Muscle of leg (tissue), 11 donors: Measurements from ENCODE around the gene RNF157. TPM values are rescaled to one million over a fixed set of nuclear protein-coding genes. Genes with fewer than 3 reads are reported as not detected.
"Not testable (repeated sequence)": the region's sequence is repeated elsewhere in the genome, so short reads cannot be mapped to it uniquely, and the experiment has no call there.

Source experiments
- DNase-seq: peaks from one replicate; pipeline ENCODE4 v3.0.0; 2013
- H3K27ac ChIP-seq: one replicate; pipeline ENCODE4 v1.5.1; 2013; ENCODE audit warnings: mild to moderate bottlenecking, low read length, control low read depth
- H3K27me3 ChIP-seq: one replicate; pipeline ENCODE4 v1.6.1; 2013; ENCODE audit warnings: low read length; ENCODE audit not compliant: control insufficient read depth, insufficient read depth
- H3K36me3 ChIP-seq: one replicate; pipeline ENCODE4 v1.6.1; 2013; ENCODE audit warnings: low read length; ENCODE audit not compliant: control insufficient read depth, insufficient read depth
- H3K4me1 ChIP-seq: one replicate; pipeline ENCODE4 v1.6.1; 2013; ENCODE audit warnings: low read length; ENCODE audit not compliant: control insufficient read depth, insufficient read depth
- H3K4me3 ChIP-seq: one replicate; pipeline ENCODE4 v1.5.1; 2013; ENCODE audit warnings: low read length, control low read depth
- H3K9me3 ChIP-seq: replicated peaks from 2 replicates; pipeline ENCODE4 v1.6.1; 2013; ENCODE audit warnings: low read depth, low read length; ENCODE audit not compliant: control insufficient read depth
- WGBS: methylation state at CpG from one replicate; pipeline ENCODE4 v1.1.5; 2013; ENCODE audit warnings: missing lambda C conversion rate; ENCODE audit not compliant: insufficient coverage; 5-methylcytosine and 5-hydroxymethylcytosine counted together
- polyA plus RNA-seq, 8 donors: library from polyadenylated mRNA; unstranded; fragments of 120-200 nt; gene quantifications; one replicate each; pipeline versions ENCODE4 v1.2.1 to v1.2.3, GENCODE V29; 2013; ENCODE audit warnings: inconsistent platforms in 1 of 8, low replicate concordance in 1 of 8; ENCODE audit not compliant: insufficient read length in 8 of 8, insufficient read depth in 1 of 8
- total RNA-seq: library from RNA; stranded (reverse); fragments of 120-200 nt; gene quantifications from one replicate; pipeline ENCODE4 v1.2.4, GENCODE V29; 2013

RNF157 gene
- total and polyA plus RNA-seq, 9 donors: 5.5 to 11.1 (median 10.0) TPM

GRCh38 chr17:76191896-76192295 is 48.4 kb downstream of the RNF157 start:
- Histone ChIP-seq H3K4me3 (no peak overlapping the region), H3K27ac (no peak overlapping the region), H3K9me3 (no peaks in the 10 kb centered on the region), H3K27me3 (no peaks in the 10 kb centered on the region), H3K4me1 (no peaks in the 10 kb centered on the region), H3K36me3 (no peaks in the 10 kb centered on the region)
- no peak for DNase-seq
- WGBS: no CpG with 5 or more reads among the region's 6 CpGs

GRCh38 chr17:76189741-76190140 is 50.6 kb downstream of the RNF157 start:
- no peak for DNase-seq
- Histone ChIP-seq H3K4me3 (no peak overlapping the region), H3K36me3 (no peaks in the 10 kb centered on the region), H3K9me3 (no peaks in the 10 kb centered on the region), H3K4me1 (no peaks in the 10 kb centered on the region), H3K27ac (no peak overlapping the region), H3K27me3 (no peaks in the 10 kb centered on the region)
- WGBS: no CpG with 5 or more reads among the region's 4 CpGs

- Histone ChIP-seq H3K4me3 (no peak overlapping the region), H3K27ac (no peak overlapping the region), H3K9me3 (no peaks in the 10 kb centered on the region), H3K4me1 (no peaks in the 10 kb centered on the region), H3K36me3 (no peaks in the 10 kb centered on the region), H3K27me3 (no peaks in the 10 kb centered on the region)
- no peak for DNase-seq
- 69% methylated on average over 3 of the region's 4 CpGs for WGBS
Measured at GRCh38 chr17:76189247-76189646, 51.0 kb downstream of the RNF157 start.

GRCh38 chr17:76188213-76189016 is 51.9 kb downstream of the RNF157 start:
- no peaks in the 10 kb centered on the region for H3K9me3 ChIP-seq
- DNase-seq: no peak
- no peaks in the 10 kb centered on the region for H3K4me1 ChIP-seq
- H3K27me3 ChIP-seq: no peaks in the 10 kb centered on the region
- 79% methylated on average over 2 of the region's 4 CpGs for WGBS
- H3K27ac ChIP-seq: no peak overlapping the region
- H3K36me3 ChIP-seq: no peaks in the 10 kb centered on the region
- no peak overlapping the region for H3K4me3 ChIP-seq

GRCh38 chr17:76186774-76187173 is 53.5 kb downstream of the RNF157 start:
- H3K36me3 ChIP-seq, H3K4me3 ChIP-seq, H3K27ac ChIP-seq, H3K27me3 ChIP-seq, DNase-seq, H3K9me3 ChIP-seq, H3K4me1 ChIP-seq: not testable (repeated sequence)
- WGBS: no CpG with 5 or more reads among the region's 2 CpGs

- H3K9me3 ChIP-seq: no peaks in the 10 kb centered on the region
- peaks cover 3% of the 10 kb centered on the region for H3K4me1 ChIP-seq
- no peaks in the 10 kb centered on the region for H3K36me3 ChIP-seq
- H3K27ac ChIP-seq: no peak overlapping the region
- H3K27me3 ChIP-seq: no peaks in the 10 kb centered on the region
- no CpG with 5 or more reads among the region's 2 CpGs for WGBS
- H3K4me3 ChIP-seq: no peak overlapping the region
- DNase-seq: no peak
Measured at GRCh38 chr17:76184290-76184689, 56.0 kb downstream of the RNF157 start.

- no peak overlapping the region for H3K27ac ChIP-seq
- no peak overlapping the region for H3K4me3 ChIP-seq
- WGBS: no CpG with 5 or more reads among the region's 11 CpGs
- DNase-seq: peak; percentile 90
- no peaks in the 10 kb centered on the region for H3K9me3 ChIP-seq
- H3K27me3 ChIP-seq: no peaks in the 10 kb centered on the region
- H3K4me1 ChIP-seq: peaks cover 3% of the 10 kb centered on the region
- H3K36me3 ChIP-seq: no peaks in the 10 kb centered on the region
Measured at GRCh38 chr17:76182016-76182764, 58.1 kb downstream of the RNF157 start.

GRCh38 chr17:76179496-76180467 is 60.5 kb downstream of the RNF157 start:
- H3K27ac ChIP-seq: no peak overlapping the region
- WGBS: no CpG with 5 or more reads among the region's 6 CpGs
- no peak for DNase-seq

GRCh38 chr17:76178124-76178523 is 62.2 kb downstream of the RNF157 start:
- H3K27ac ChIP-seq: no peak overlapping the region
- H3K4me3 ChIP-seq: no peak overlapping the region
- DNase-seq: no peak
- H3K27me3 ChIP-seq: no peaks in the 10 kb centered on the region
- no peaks in the 10 kb centered on the region for H3K9me3 ChIP-seq
- WGBS: 93% methylated on average over 9 of the region's 10 CpGs
- no peaks in the 10 kb centered on the region for H3K36me3 ChIP-seq
- H3K4me1 ChIP-seq: peaks cover 8% of the 10 kb centered on the region

More at GRCh38 chr17:76179496-76180467, 60.5 kb downstream of the RNF157 start:
- Histone ChIP-seq H3K4me1 (peaks cover 3% of the 10 kb centered on the region), H3K9me3 (no peaks in the 10 kb centered on the region), H3K27me3 (no peaks in the 10 kb centered on the region), H3K36me3 (no peaks in the 10 kb centered on the region), H3K4me3 (no peak overlapping the region)
